ENCODE measurements around the gene CDK17.
"Not testable (repeated sequence)": the region's sequence is repeated elsewhere in the genome, so short reads cannot be mapped to it uniquely, and the experiment has no call there.

The CDK17 gene

GRCh38 chr12:96387981-96388380 is 12.3 kb downstream of the CDK17 start:
- DNase-seq: no peak

GRCh38 chr12:96386794-96387193 is 13.4 kb downstream of the CDK17 start:
- DNase-seq: no peak

- no peak for DNase-seq
Measured at GRCh38 chr12:96383991-96384390, 16.2 kb downstream of the CDK17 start.

GRCh38 chr12:96383371-96383770 is 16.9 kb downstream of the CDK17 start:
- DNase-seq: no peak

- DNase-seq: not testable (repeated sequence)
Measured at GRCh38 chr12:96379743-96380142, 20.5 kb downstream of the CDK17 start.

DNA sequence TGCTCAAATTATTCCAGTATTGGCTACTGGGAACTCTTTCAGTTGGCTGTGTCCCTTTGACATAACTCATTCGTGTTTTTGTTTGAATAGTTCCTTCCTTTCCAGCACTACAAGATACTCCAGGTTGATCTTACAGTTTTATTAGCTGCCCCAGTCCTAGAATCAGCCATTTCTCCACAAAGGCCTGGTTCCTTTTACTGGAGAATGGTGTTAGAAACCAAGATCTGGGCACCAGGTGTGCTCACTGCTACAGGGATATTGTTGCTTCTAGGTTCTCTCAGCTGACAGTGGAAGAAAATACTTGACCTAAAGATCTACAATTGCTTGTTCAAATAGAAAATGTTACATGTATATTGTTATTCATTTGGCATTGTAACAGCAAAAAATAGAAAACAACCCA is 21.9 kb downstream of the CDK17 start:
- DNase-seq: no peak

- no peak for DNase-seq
Measured at GRCh38 chr12:96376865-96377264, 23.4 kb downstream of the CDK17 start.

DNA sequence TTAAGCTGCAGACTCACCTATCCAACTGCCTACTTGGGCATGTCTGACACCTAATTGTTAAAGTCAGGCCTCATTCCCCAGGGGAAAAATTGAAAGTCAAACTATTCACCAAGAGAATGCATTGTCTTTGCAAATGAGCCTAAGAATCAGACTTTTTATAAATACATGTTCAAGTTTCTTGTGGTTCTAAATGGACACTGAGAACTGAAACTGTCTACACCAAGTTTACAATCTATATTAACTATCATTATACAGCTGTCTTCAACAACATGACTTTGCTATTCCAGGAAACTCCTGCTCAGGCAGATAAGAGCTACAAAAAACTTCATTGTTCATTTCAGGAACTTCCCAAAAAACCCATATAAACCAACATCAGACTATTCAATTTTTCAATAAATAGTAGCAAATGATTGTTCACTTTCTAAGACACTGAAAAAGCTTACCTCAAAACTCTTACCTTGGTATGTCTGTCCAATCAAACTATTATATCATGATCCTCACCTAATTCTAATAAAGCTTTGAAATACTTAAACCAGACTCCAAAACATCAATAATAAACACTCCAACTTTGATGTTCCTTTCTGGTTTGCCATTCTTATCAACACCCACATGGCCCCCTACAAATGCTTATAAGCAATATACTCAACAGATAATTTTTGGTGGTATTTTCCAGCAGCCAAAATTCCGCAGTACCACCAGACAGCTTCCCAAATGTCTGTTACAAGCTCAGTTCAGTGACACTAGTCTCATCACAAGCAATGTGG is 24.2 kb downstream of the CDK17 start:
- DNase-seq: no peak

- DNase-seq: no peak
Measured at GRCh38 chr12:96375170-96375569, 25.1 kb downstream of the CDK17 start.

DNA sequence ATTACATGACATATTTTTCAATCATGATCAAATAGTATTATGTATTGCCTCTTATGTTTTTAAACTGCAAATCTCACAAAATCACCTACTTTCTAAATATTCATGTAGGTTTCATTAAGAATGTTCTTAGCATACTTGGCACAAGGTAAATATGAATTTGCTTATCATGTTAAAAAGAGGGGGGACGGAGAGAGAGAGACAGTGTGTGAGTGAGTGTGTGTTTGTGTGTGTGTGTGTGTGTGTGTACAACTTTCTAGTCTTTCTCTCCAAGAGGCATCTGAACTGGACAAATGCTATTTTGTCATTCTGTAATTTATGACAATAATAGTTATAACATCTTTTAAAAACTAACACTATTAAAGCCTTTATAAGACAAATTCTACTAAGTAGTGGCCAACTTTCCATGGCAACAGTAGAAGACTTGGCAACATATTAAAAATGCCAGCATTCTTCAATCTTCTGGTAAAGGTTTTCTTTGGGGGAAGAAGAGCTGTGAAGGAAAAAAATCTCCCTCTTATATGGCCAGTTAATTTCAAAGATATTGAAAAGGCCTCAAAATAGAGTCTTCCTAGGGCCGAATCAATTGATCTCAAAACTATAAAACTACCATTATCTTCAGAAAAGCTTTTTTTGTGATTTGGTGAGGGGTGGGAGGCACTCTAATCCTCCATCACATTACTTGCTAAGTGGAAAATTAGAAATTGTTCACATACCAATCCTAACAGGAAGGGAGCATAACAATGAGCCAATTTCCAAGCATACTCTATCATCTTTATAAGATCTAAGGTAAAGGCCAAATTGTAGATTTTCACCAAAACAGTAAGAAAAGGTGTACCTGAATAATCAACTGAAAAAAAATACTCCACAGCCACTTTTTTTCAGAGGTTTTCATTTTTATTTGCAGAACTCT is 28.2 kb downstream of the CDK17 start:
- DNase-seq: no peak

DNA sequence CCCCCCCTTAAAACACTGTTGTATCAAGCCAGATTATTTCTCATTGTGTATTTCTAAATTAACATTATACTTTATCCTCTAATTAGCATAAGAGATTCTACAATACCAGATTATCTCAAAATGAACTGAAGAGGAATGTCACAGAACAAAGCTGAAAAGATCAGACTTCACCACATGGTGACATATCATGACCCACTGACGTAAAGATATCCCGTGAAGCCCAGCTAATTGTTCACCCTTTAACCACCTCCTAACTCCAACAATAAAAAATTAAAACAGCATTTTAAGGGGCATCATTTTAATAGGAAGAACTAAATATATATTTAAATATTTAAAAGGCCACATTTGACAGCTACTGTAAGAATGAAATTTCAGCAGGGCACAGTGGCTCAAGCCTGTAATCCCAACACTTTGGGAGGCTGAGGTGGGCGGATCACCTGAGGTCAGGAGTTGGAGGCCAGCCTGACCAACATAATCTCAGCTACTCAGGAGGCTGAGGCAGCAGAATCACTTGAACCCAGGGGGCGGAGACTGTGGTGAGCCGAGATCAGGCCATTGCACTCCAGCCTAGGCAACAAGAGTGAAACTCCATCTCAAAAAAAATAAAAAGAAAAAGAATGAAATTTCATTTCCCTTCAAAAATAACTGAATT is 29.0 kb downstream of the CDK17 start:
- DNase-seq: no peak

DNA sequence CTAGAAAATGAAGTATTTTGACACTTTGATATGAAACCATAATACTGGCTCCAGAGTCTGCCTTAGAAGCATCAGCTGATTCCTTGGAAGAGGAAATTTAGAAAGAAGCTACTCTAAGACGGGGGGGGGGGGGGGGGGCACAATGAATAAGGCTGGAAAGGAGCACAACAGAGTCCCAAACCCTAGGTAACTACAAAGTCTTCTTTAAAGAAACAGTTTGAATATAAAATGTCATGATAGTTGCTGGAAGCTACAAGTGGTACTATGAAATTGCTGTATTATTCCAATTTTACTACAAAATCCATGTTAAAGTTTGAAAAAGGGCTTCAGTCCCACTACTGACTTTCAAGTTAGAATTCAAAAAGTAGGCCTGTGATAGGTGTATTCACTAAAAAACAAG is 31.6 kb downstream of the CDK17 start:
- DNase-seq: no peak

DNA sequence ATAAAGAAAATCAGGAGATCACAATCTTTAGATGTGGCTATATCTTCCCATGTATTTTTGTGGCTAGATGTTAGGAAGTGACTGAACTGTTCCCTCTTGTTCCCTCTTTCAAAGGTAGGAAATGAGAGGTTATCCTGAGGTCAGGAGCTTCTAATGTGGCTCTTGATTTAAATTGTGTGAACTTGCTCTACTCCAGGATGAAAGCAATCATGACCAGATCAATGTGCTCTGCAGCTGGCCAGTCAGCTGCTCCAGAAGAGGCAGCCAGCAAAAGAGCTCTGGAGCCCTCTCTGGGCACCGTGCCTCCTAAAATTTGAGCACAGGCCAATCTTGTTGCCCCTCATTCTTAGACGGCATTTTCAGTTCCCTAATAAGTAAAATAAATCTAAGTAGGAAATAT is 32.0 kb downstream of the CDK17 start:
- peak; percentile 58 for DNase-seq

- no peak for DNase-seq
Measured at GRCh38 chr12:96366381-96366654, 33.9 kb downstream of the CDK17 start.

DNA sequence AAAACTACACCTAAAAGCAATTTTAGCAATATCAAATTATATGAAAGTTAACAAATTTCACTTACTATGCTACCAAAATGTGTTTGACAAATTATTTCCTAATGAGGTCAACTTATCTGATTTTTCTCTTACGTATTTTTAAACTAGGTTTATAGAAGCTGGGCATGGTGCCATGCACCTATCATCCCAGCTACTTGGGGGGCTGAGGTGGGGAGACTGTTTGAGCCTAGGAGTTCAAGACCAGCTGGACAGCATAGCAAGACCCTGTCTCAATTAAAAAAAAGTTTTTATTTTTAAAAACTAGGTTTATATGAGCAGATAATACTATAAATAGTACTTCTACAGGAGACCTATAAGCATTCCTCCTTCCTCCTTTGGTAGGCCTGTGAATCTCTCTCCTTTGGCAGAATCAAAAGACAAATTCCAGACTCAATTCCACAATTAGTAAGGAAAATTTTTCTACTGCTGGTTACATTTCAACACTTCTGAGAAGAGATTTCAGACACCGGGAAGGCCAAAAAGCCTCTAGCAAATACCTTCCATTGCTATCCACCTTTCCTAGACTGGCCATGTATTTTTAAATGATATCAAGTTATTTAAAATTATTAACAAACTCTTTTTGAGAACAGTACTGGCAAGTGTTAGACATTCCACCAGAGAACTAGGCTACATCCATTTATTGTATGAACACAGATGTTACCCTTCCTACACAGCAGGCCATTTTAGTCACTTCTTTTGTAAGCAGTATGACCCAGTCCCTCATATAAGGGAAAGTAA is 34.4 kb downstream of the CDK17 start:
- no peak for DNase-seq

GRCh38 chr12:96364092-96364700 is 36.0 kb downstream of the CDK17 start:
- no peak for DNase-seq

- no peak for DNase-seq
Measured at GRCh38 chr12:96361074-96361473, 39.2 kb downstream of the CDK17 start.

DNA sequence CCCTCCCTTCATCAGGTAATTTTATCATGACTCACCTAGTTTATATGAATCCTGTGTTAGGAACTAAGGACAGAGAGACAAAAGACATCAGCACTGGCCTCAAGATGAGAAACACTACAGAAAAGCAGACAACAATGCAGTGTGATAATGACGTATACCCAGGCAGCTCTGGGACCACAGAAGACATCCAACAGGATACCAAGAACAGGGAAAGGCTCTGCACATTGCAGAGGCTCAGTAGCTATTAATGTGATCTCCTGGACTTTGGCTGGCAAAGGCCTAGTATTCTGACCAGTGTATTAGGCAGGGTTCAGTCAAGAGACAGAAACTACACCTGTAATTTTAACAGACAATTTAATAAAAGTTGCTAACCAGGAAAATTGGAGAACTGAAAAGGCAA is 39.7 kb downstream of the CDK17 start:
- no peak for DNase-seq

- no peak for DNase-seq
Measured at GRCh38 chr12:96359328-96359727, 40.9 kb downstream of the CDK17 start.

- DNase-seq: no peak
Measured at GRCh38 chr12:96356831-96357230, 43.4 kb downstream of the CDK17 start.

- DNase-seq: no peak
Measured at GRCh38 chr12:96354844-96355534, 45.2 kb downstream of the CDK17 start.

GRCh38 chr12:96354326-96354725 is 45.9 kb downstream of the CDK17 start:
- DNase-seq: no peak
